ENCODE data around the gene ELMO1. TPM values are rescaled to one million over a fixed set of nuclear protein-coding genes. Genes with fewer than 3 reads are reported as not detected.

Gene ELMO1
- total and polyA plus RNA-seq, 10 of the 15 experiments (the other 5 are each of a cell fraction or from before 2014, with no cell fraction given) = 22.6 to 85.9 (median 56.6) TPM

DNA sequence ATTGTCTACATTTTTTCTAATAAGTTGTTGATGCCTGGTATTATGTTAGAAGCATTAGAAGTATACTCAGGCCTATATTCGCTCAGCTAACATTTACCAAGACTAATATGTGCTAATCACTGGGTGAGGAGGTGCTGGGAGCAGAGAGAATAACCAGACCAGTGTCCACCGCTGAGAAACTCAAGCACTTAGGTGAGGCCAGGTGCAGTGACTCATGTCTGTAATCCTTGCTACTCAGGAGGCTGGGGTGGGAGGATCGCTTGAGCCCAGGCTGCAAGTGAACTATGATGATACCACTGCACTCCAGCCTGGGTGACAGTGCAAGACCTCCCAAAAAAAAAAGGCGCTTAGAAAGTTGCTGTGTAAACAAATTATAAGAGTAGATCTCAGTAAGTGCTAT, 542.2 kb downstream of the ELMO1 start:
- no peaks in the 10 kb centered on the region for H4K20me1 ChIP-seq (ENCODE audit: control insufficient read depth, insufficient read depth)
- DNase-seq (ENCODE audit: low read depth, low spot score) (no peak), ATAC-seq (no peak), FAIRE-seq (no peak)
- no TSS peak for BruUV-seq (replicated peaks)
- H3K4me1 ChIP-seq (ENCODE audit: control insufficient read depth, insufficient read depth, low read length) = no peaks in the 10 kb centered on the region
- ChIA-PET CTCF (interaction anchor here (0.8 kb wide), 1 partner anchor 10 kb away, joined by 3 read pairs; no protein-coding TSS in a partner anchor), SMC1A (ENCODE audit: uncharacterized antibody, unreplicated experiment) (interaction anchor here (1.0 to 1.8 kb wide), 2 partner anchors 12 to 18 kb away, joined by 3 to 7 read pairs; no protein-coding TSS in a partner anchor), POLR2A (no interaction called here), RAD21 (ENCODE audit: unreplicated experiment) (no interaction called here)
- in situ Hi-C loops (cut with MboI) = no loop called here
- TF ChIP-seq JUND (IDR thresholded peaks at IDR 0.05; ENCODE audit: low read depth, low read length) = no peak
- intact Hi-C loops (cut with micrococcal nuclease; ENCODE audit: unreplicated experiment) = no loop called here
- H3K4me3 ChIP-seq = no peak overlapping the region
- H3K4me2 ChIP-seq (ENCODE audit: control insufficient read depth, insufficient read depth) = no peak overlapping the region
- H3K79me2 ChIP-seq (ENCODE audit: control insufficient read depth, insufficient read depth, low read length) = no peaks in the 10 kb centered on the region; the same call in 1 of the 2 replicates
- H3K9me3 ChIP-seq (replicated peaks; ENCODE audit: control insufficient read depth, insufficient read depth, low read length) = no peaks in the 10 kb centered on the region
- peaks cover 0 to 11% of the 10 kb centered on the region in 2 experiments; a peak in 3 of 4 replicates for H3K36me3 ChIP-seq (ENCODE audit: control insufficient read depth in 2 of 2, insufficient read depth in 2 of 2, low read length in 1 of 2)
- no peak overlapping the region for H3K9ac ChIP-seq (ENCODE audit: control insufficient read depth, insufficient read depth, low read length)
- H2AFZ ChIP-seq (ENCODE audit: control insufficient read depth, low read depth, low read length) = no peak overlapping the region
- H3K27me3 ChIP-seq (replicated peaks in 1 of 2; ENCODE audit: control insufficient read depth in 2 of 2, insufficient read depth in 2 of 2, low read length in 1 of 2) = no peaks in the 10 kb centered on the region
- no peak overlapping the region for H3K27ac ChIP-seq (ENCODE audit: control insufficient read depth, insufficient read depth)
- WGBS (ENCODE audit: insufficient coverage, insufficient replicate concordance, low lambda C conversion rate, missing lambda C conversion rate) = 98% methylated on average over 4 of the region's 4 CpGs

DNA sequence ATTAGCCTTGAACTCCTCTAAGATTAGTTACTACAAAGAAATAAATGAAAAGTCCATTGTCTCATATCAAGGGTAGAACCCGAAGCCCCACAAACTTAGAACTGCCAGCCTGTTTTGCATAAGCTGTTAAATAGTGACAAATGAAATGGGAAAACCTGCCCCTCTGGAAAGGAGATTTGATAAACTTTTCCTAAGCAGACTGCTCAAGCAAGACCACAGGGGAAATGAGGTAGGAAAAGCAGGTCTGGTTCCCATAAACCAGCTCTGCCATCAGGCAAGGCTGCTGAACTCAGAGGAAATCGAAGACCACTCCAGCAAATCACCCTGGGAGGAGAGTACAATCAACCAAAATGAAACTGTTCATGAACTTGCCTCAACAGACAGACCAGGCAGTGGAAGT, 542.8 kb downstream of the ELMO1 start:
- FAIRE-seq = no peak
- no peak for TF ChIP-seq RAD51 (IDR thresholded peaks at IDR 0.05)
- no peak for TF ChIP-seq ATF7 (IDR thresholded peaks at IDR 0.05; ENCODE audit: low read depth)
- TF ChIP-seq, protein P1, sequence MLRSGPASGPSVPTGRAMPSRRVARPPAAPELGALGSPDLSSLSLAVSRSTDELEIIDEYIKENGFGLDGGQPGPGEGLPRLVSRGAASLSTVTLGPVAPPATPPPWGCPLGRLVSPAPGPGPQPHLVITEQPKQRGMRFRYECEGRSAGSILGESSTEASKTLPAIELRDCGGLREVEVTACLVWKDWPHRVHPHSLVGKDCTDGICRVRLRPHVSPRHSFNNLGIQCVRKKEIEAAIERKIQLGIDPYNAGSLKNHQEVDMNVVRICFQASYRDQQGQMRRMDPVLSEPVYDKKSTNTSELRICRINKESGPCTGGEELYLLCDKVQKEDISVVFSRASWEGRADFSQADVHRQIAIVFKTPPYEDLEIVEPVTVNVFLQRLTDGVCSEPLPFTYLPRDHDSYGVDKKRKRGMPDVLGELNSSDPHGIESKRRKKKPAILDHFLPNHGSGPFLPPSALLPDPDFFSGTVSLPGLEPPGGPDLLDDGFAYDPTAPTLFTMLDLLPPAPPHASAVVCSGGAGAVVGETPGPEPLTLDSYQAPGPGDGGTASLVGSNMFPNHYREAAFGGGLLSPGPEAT (IDR thresholded peaks at IDR 0.05; ENCODE audit: low read depth) = no peak
- TF ChIP-seq, protein P2, sequence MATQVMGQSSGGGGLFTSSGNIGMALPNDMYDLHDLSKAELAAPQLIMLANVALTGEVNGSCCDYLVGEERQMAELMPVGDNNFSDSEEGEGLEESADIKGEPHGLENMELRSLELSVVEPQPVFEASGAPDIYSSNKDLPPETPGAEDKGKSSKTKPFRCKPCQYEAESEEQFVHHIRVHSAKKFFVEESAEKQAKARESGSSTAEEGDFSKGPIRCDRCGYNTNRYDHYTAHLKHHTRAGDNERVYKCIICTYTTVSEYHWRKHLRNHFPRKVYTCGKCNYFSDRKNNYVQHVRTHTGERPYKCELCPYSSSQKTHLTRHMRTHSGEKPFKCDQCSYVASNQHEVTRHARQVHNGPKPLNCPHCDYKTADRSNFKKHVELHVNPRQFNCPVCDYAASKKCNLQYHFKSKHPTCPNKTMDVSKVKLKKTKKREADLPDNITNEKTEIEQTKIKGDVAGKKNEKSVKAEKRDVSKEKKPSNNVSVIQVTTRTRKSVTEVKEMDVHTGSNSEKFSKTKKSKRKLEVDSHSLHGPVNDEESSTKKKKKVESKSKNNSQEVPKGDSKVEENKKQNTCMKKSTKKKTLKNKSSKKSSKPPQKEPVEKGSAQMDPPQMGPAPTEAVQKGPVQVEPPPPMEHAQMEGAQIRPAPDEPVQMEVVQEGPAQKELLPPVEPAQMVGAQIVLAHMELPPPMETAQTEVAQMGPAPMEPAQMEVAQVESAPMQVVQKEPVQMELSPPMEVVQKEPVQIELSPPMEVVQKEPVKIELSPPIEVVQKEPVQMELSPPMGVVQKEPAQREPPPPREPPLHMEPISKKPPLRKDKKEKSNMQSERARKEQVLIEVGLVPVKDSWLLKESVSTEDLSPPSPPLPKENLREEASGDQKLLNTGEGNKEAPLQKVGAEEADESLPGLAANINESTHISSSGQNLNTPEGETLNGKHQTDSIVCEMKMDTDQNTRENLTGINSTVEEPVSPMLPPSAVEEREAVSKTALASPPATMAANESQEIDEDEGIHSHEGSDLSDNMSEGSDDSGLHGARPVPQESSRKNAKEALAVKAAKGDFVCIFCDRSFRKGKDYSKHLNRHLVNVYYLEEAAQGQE (IDR thresholded peaks at IDR 0.05; ENCODE audit: low read depth, low read length) = no peak
- TF ChIP-seq, protein P3, sequence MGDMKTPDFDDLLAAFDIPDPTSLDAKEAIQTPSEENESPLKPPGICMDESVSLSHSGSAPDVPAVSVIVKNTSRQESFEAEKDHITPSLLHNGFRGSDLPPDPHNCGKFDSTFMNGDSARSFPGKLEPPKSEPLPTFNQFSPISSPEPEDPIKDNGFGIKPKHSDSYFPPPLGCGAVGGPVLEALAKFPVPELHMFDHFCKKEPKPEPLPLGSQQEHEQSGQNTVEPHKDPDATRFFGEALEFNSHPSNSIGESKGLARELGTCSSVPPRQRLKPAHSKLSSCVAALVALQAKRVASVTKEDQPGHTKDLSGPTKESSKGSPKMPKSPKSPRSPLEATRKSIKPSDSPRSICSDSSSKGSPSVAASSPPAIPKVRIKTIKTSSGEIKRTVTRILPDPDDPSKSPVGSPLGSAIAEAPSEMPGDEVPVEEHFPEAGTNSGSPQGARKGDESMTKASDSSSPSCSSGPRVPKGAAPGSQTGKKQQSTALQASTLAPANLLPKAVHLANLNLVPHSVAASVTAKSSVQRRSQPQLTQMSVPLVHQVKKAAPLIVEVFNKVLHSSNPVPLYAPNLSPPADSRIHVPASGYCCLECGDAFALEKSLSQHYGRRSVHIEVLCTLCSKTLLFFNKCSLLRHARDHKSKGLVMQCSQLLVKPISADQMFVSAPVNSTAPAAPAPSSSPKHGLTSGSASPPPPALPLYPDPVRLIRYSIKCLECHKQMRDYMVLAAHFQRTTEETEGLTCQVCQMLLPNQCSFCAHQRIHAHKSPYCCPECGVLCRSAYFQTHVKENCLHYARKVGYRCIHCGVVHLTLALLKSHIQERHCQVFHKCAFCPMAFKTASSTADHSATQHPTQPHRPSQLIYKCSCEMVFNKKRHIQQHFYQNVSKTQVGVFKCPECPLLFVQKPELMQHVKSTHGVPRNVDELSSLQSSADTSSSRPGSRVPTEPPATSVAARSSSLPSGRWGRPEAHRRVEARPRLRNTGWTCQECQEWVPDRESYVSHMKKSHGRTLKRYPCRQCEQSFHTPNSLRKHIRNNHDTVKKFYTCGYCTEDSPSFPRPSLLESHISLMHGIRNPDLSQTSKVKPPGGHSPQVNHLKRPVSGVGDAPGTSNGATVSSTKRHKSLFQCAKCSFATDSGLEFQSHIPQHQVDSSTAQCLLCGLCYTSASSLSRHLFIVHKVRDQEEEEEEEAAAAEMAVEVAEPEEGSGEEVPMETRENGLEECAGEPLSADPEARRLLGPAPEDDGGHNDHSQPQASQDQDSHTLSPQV (IDR thresholded peaks at IDR 0.05) = no peak
- no peak for TF ChIP-seq CHD2 (IDR thresholded peaks at IDR 0.05; ENCODE audit: borderline replicate concordance, low read depth, low read length)

More for the DNA sequence above, 542.8 kb downstream of the ELMO1 start:
- Histone ChIP-seq H4K20me1 (ENCODE audit: control insufficient read depth, insufficient read depth) (no peaks in the 10 kb centered on the region), H3K27me3 (replicated peaks in 1 of 2; ENCODE audit: control insufficient read depth in 2 of 2, insufficient read depth in 2 of 2, low read length in 1 of 2) (no peaks in the 10 kb centered on the region), H3K4me1 (ENCODE audit: control insufficient read depth, insufficient read depth, low read length) (no peaks in the 10 kb centered on the region), H3K9me3 (replicated peaks; ENCODE audit: control insufficient read depth, insufficient read depth, low read length) (no peaks in the 10 kb centered on the region), H3K9ac (ENCODE audit: control insufficient read depth, insufficient read depth, low read length) (no peak overlapping the region), H2AFZ (ENCODE audit: control insufficient read depth, low read depth, low read length) (no peak overlapping the region), H3K79me2 (ENCODE audit: control insufficient read depth, insufficient read depth, low read length) (no peaks in the 10 kb centered on the region; the same call in 1 of the 2 replicates), H3K27ac (ENCODE audit: control insufficient read depth, insufficient read depth) (no peak overlapping the region), H3K36me3 (ENCODE audit: control insufficient read depth in 2 of 2, insufficient read depth in 2 of 2, low read length in 1 of 2) (peaks cover 0 to 11% of the 10 kb centered on the region in 2 experiments; a peak in 3 of 4 replicates), H3K4me3 (no peak overlapping the region), H3K4me2 (ENCODE audit: control insufficient read depth, insufficient read depth) (no peak overlapping the region)
- ChIA-PET POLR2A (no interaction called here), RAD21 (ENCODE audit: unreplicated experiment) (interaction anchor here (2.0 kb wide), 1 partner anchor 276 kb away, joined by 6 read pairs; no protein-coding TSS in a partner anchor), SMC1A (ENCODE audit: uncharacterized antibody, unreplicated experiment) (interaction anchor here (1.0 to 1.8 kb wide), 3 partner anchors 11 to 49 kb away, joined by 3 to 7 read pairs (median 3); no protein-coding TSS in a partner anchor), CTCF (interaction anchor here (0.7 to 0.8 kb wide), 2 partner anchors 9 to 458 kb away, joined by 3 read pairs; no protein-coding TSS in a partner anchor)
- intact Hi-C loops (cut with micrococcal nuclease; ENCODE audit: unreplicated experiment) = no loop called here
- in situ Hi-C loops (cut with MboI) = no loop called here
- no TSS peak for BruUV-seq (replicated peaks)
- DNase-seq (ENCODE audit: low read depth, low spot score) (no peak), ATAC-seq (no peak)
- 63% methylated on average over 2 of the region's 2 CpGs for WGBS (ENCODE audit: insufficient coverage, insufficient replicate concordance, low lambda C conversion rate, missing lambda C conversion rate)

Measured in GM12878 (cell line).